GM21360 (cell line): ENCODE results near the gene RUBCN.
"Not testable (repeated sequence)": the region's sequence is repeated elsewhere in the genome, so short reads cannot be mapped to it uniquely, and the experiment has no call there.

ENCODE experiments used
- ATAC-seq: cut with Tn5 transposase; IDR thresholded peaks from one replicate; pipeline ENCODE4 v1.9.1; 2021; ENCODE audit warnings: mild to moderate bottlenecking, moderate library complexity; ENCODE audit not compliant: unreplicated experiment

Gene RUBCN

GRCh38 chr3:197687570-197687969, 49.1 kb downstream of the RUBCN start:
- ATAC-seq: no peak

GRCh38 chr3:197686899-197687298, 49.8 kb downstream of the RUBCN start:
- no peak for ATAC-seq

DNA sequence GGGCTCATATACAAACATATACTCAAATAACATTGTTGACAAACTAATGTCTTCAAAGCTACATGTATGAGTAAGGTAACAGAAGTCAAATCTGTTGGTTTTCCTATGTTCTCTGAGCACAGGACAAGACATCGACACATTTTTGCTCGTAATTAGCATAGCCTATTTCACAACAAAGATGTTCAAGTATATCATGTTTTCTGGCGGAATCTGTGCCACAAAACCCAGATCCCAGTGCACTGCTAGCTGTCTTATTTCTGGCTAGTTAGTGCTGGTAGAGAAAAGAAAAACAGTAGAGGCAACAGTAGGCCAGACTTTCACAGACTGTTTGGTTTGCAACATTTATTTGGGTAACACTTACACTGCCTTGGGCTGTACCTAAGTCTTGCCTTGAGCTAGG, 51.2 kb downstream of the RUBCN start:
- no peak for ATAC-seq

- no peak for ATAC-seq
Measured at GRCh38 chr3:197683191-197683590, 53.5 kb downstream of the RUBCN start.

- ATAC-seq: no peak
Measured at GRCh38 chr3:197682713-197683112, 54.0 kb downstream of the RUBCN start.

- ATAC-seq: no peak
Measured at GRCh38 chr3:197680955-197681521, 55.7 kb downstream of the RUBCN start.

GRCh38 chr3:197675951-197676350, 60.8 kb downstream of the RUBCN start:
- no peak for ATAC-seq

GRCh38 chr3:197675563-197675860, 61.2 kb downstream of the RUBCN start:
- ATAC-seq: no peak

DNA sequence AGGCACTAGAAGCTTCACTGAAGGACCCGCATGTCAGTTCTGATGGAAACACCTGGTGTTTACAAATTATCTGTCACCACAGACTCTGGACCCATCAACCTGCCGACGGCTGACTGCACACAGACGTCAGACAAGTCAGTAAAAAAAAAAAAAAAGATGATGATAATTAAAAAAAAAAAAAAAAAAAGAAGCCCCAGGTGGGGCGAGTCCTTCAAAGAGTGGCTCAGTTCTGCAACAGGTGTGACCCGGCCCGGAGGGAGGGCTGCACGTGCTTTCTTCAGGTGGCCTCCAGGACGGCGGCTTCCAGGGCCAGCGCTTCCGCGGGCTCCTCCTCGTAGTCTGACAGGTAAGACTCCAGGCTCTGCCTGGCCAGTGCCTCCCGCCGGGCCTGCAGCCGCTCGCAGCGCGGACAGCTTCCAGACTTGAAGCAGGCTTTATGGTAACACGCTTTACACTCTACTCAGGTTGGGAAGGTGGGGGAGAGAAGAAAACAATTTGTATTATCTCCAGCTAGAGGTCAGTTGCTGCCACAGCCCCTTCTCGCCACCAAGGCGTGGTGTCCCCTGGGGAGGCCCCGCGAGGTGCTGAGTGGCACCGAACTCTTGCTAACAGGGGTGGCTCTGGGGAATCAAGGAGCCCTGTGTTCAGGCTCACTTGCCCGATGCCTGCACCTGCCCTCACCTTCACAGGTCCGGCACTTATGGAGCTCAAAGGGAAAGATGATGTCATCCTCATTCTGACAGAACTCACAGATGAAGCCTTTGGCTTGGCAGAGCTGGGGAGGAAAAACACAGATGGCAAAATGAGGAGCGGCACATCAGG, 61.8 kb downstream of the RUBCN start:
- ATAC-seq: no peak

- no peak for ATAC-seq
Measured at GRCh38 chr3:197673170-197673569, 63.5 kb downstream of the RUBCN start.

DNA sequence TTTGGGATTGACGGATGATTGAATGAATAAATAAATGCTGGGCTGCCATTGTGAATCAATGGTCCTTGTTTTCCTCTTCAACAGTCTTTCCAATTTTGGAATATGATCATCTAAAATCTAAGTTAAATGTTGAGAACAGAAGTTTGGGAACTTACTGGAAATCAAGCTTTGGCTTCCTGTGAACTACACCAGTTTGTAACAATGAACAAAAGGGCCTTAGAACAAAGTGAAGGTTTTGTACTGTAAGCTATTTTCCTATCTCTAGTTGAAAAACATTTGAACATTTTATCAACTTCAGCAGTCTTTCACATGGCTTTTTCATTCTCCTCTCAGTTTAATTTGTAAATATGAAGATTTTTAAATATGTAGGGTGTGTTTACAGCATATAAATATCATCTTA, 66.3 kb downstream of the RUBCN start:
- ATAC-seq: no peak

DNA sequence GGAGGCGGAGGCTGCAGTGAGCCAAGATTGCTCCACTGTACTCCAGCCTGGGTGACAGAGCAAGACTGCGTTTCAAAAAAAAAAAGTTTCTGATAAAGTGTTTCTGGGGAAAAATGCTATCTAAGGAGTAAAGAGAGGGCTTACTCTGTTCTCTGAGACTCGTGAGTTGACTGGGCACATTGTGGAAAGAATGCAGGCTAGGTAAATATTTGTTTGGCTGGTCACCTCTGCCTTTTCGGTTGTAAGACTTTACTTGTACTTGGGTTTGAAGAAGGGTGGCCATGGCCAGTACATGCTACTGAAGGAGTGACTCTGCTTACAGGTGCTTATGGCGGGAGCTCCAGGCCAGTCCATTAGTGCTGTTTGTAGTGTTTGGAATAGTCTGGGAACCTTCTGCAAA, 68.7 kb downstream of the RUBCN start:
- no peak for ATAC-seq

DNA sequence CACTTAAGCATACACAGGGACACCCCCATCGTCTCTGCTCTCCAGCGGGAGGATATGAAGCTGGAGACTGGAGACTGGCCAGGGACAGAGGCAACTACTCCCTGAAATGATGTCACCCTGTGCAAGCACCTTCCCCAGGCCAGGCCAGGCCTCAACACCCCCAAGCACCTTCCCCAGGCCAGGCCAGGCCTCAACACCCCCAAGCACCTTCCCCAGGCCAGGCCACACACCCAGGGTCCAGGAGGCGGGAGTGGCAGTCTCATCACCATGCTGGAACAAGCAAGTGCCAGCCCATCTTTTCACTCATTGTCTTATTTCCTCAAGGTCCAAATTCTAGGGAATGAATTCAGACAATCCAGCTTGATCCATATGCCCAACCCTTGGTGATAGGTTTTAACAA, 69.4 kb downstream of the RUBCN start:
- ATAC-seq: not testable (repeated sequence)

GRCh38 chr3:197666221-197666842, 70.4 kb downstream of the RUBCN start:
- ATAC-seq: not testable (repeated sequence)

GRCh38 chr3:197665549-197665948, 71.2 kb downstream of the RUBCN start:
- peak; percentile 5 for ATAC-seq

- peak; percentile 84 for ATAC-seq
Measured at GRCh38 chr3:197665142-197665491, 71.6 kb downstream of the RUBCN start.

DNA sequence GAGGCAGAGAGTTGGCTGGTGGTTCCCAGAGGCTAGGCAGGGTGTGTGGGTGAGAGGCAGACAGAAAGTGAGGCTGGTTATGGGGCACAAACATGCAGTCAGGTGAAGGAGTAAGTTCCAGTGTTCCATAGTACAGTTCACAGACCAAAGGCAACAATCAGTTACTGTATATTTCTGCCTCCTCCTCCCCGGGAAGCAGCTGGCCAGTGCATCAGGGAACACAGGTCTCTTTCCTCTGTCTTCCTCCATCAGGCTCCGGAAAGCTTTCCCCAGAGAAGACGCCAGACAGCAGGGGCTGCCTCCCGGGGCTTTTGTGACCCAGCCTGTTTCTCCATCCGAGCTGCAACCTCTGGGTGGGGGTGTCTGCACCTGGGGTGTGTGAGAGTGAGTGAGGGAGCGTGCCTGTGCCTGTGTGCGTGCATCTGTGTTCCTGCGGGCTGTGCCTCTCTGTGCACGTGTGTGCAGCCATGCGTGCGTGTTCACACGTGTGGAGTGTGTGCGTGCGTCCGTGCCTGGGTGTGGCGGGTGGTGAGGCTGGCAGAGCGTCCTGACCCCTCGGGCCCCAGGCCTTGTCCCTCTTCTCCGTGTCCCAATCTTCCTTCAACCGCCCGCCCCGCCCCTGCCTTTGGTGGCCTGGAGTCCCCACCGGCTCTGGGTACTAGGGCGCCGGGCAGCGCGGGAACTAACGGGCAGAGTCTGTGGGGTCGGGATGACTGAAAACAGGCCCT, 72.1 kb downstream of the RUBCN start:
- ATAC-seq: peak; percentile 27

GRCh38 chr3:197663367-197664140, 73.2 kb downstream of the RUBCN start:
- not testable (repeated sequence) for ATAC-seq

- ATAC-seq: not testable (repeated sequence)
Measured at GRCh38 chr3:197662352-197662751, 74.4 kb downstream of the RUBCN start.

- not testable (repeated sequence) for ATAC-seq
Measured at GRCh38 chr3:197661874-197662273, 74.8 kb downstream of the RUBCN start.
